ENCODE data around the gene SEMA3A. TPM values are rescaled to one million over a fixed set of nuclear protein-coding genes. Genes with fewer than 3 reads are reported as not detected.

SEMA3A gene
- total and polyA plus RNA-seq, 2 experiments from 2014 or later, result 19.8 to 46.4 TPM

DNA sequence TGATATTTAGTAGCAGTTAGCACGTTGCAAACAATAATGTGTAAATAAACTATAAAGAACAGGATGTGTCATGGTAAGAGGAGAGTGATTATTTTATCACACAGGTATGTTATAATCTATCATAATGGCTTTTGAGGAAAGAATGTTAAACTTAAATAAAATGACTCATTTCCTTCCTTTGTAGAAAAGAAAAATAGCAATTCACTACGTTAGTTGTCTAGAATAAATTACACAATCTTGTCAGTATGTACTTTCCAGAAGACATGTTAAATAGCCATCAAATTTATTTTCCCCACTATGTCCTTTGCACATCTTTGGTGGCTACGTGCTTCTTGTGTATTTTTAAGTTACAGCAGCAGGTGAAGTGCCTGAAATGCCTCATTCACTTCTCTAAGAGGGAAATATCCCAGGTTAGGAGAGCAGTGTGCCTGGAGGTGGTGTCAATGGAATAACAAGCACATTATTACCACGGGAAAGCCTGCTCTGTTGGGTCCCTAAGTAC is 133.8 kb downstream of the SEMA3A start:
- Histone ChIP-seq H3K79me2 (replicated peaks; ENCODE audit: insufficient read depth) (peaks cover 27% of the 10 kb centered on the region), H3K4me3 (no peak overlapping the region)
- peaks cover 27% of the 10 kb centered on the region for H3K4me1 Mint-ChIP-seq

DNA sequence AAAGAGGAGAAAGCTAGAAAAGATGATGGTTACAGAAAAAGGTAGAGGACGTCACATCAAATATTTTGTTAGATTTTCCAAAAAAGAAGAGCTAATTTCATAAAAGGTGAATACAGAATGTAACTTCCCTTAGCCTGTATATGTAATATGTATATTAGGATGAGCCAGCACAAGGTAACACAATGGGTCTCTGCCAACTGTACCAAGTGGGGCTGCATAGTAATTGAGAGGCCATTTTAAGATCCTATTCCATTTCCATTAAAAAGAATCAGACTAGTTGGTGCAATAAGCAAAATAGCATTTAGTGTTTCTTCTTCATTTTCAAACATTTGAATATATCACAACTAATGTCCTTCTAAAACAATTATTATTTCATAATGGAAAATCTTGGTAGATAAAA is 134.6 kb downstream of the SEMA3A start:
- DNase-seq (ENCODE audit: low spot score), result no peak
- TF ChIP-seq EZH2 (IDR thresholded peaks at IDR 0.05; ENCODE audit: low read depth, unreplicated experiment), result no peak
- TF ChIP-seq, protein P1, sequence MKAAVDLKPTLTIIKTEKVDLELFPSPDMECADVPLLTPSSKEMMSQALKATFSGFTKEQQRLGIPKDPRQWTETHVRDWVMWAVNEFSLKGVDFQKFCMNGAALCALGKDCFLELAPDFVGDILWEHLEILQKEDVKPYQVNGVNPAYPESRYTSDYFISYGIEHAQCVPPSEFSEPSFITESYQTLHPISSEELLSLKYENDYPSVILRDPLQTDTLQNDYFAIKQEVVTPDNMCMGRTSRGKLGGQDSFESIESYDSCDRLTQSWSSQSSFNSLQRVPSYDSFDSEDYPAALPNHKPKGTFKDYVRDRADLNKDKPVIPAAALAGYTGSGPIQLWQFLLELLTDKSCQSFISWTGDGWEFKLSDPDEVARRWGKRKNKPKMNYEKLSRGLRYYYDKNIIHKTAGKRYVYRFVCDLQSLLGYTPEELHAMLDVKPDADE (IDR thresholded peaks at IDR 0.05), result no peak
- no peak for TF ChIP-seq EZH2phosphoT487 (IDR thresholded peaks at IDR 0.05; ENCODE audit: unreplicated experiment)
- no peak for TF ChIP-seq ZNF114 (CRISPR knock-in tag; IDR thresholded peaks at IDR 0.05)
- TF ChIP-seq NANOG (IDR thresholded peaks at IDR 0.05; ENCODE audit: borderline replicate concordance), result no peak
- no peak for TF ChIP-seq POLR2AphosphoS5 (IDR thresholded peaks at IDR 0.05; ENCODE audit: low read depth)
- TF ChIP-seq, protein P2, sequence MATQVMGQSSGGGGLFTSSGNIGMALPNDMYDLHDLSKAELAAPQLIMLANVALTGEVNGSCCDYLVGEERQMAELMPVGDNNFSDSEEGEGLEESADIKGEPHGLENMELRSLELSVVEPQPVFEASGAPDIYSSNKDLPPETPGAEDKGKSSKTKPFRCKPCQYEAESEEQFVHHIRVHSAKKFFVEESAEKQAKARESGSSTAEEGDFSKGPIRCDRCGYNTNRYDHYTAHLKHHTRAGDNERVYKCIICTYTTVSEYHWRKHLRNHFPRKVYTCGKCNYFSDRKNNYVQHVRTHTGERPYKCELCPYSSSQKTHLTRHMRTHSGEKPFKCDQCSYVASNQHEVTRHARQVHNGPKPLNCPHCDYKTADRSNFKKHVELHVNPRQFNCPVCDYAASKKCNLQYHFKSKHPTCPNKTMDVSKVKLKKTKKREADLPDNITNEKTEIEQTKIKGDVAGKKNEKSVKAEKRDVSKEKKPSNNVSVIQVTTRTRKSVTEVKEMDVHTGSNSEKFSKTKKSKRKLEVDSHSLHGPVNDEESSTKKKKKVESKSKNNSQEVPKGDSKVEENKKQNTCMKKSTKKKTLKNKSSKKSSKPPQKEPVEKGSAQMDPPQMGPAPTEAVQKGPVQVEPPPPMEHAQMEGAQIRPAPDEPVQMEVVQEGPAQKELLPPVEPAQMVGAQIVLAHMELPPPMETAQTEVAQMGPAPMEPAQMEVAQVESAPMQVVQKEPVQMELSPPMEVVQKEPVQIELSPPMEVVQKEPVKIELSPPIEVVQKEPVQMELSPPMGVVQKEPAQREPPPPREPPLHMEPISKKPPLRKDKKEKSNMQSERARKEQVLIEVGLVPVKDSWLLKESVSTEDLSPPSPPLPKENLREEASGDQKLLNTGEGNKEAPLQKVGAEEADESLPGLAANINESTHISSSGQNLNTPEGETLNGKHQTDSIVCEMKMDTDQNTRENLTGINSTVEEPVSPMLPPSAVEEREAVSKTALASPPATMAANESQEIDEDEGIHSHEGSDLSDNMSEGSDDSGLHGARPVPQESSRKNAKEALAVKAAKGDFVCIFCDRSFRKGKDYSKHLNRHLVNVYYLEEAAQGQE (IDR thresholded peaks at IDR 0.05; ENCODE audit: unreplicated experiment), result no peak
- no peak for TF ChIP-seq ZNF331 (CRISPR knock-in tag; IDR thresholded peaks at IDR 0.05; ENCODE audit: low read depth)
- TF ChIP-seq, protein P3, sequence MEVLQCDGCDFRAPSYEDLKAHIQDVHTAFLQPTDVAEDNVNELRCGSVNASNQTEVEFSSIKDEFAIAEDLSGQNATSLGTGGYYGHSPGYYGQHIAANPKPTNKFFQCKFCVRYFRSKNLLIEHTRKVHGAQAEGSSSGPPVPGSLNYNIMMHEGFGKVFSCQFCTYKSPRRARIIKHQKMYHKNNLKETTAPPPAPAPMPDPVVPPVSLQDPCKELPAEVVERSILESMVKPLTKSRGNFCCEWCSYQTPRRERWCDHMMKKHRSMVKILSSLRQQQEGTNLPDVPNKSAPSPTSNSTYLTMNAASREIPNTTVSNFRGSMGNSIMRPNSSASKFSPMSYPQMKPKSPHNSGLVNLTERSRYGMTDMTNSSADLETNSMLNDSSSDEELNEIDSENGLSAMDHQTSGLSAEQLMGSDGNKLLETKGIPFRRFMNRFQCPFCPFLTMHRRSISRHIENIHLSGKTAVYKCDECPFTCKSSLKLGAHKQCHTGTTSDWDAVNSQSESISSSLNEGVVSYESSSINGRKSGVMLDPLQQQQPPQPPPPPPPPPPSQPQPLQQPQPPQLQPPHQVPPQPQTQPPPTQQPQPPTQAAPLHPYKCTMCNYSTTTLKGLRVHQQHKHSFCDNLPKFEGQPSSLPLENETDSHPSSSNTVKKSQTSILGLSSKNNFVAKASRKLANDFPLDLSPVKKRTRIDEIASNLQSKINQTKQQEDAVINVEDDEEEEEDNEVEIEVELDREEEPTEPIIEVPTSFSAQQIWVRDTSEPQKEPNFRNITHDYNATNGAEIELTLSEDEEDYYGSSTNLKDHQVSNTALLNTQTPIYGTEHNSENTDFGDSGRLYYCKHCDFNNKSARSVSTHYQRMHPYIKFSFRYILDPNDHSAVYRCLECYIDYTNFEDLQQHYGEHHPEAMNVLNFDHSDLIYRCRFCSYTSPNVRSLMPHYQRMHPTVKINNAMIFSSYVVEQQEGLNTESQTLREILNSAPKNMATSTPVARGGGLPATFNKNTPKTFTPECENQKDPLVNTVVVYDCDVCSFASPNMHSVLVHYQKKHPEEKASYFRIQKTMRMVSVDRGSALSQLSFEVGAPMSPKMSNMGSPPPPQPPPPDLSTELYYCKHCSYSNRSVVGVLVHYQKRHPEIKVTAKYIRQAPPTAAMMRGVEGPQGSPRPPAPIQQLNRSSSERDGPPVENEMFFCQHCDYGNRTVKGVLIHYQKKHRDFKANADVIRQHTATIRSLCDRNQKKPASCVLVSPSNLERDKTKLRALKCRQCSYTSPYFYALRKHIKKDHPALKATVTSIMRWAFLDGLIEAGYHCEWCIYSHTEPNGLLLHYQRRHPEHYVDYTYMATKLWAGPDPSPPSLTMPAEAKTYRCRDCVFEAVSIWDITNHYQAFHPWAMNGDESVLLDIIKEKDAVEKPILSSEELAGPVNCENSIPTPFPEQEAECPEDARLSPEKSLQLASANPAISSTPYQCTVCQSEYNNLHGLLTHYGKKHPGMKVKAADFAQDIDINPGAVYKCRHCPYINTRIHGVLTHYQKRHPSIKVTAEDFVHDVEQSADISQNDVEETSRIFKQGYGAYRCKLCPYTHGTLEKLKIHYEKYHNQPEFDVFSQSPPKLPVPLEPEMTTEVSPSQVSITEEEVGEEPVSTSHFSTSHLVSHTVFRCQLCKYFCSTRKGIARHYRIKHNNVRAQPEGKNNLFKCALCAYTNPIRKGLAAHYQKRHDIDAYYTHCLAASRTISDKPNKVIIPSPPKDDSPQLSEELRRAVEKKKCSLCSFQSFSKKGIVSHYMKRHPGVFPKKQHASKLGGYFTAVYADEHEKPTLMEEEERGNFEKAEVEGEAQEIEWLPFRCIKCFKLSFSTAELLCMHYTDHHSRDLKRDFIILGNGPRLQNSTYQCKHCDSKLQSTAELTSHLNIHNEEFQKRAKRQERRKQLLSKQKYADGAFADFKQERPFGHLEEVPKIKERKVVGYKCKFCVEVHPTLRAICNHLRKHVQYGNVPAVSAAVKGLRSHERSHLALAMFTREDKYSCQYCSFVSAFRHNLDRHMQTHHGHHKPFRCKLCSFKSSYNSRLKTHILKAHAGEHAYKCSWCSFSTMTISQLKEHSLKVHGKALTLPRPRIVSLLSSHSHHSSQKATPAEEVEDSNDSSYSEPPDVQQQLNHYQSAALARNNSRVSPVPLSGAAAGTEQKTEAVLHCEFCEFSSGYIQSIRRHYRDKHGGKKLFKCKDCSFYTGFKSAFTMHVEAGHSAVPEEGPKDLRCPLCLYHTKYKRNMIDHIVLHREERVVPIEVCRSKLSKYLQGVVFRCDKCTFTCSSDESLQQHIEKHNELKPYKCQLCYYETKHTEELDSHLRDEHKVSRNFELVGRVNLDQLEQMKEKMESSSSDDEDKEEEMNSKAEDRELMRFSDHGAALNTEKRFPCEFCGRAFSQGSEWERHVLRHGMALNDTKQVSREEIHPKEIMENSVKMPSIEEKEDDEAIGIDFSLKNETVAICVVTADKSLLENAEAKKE (CRISPR knock-in tag; IDR thresholded peaks at IDR 0.05), result no peak
- H3K4me1 Mint-ChIP-seq, result peaks cover 32% of the 10 kb centered on the region
- Histone ChIP-seq H3K79me2 (replicated peaks; ENCODE audit: insufficient read depth) (peaks cover 23% of the 10 kb centered on the region), H3K36me3 (ENCODE audit: insufficient read depth) (no peaks in the 10 kb centered on the region), H3K4me3 (no peak overlapping the region), H3F3A (replicated peaks; ENCODE audit: low read depth) (no peaks in the 10 kb centered on the region), H3K4me1 (ENCODE audit: insufficient read depth) (peaks cover 20% of the 10 kb centered on the region), H4K20me1 (replicated peaks; ENCODE audit: insufficient read depth) (no peaks in the 10 kb centered on the region), H3K9me2 (ENCODE audit: insufficient read depth) (no peaks in the 10 kb centered on the region), H2AFZ (no peak overlapping the region), H3K27ac (ENCODE audit: low read depth) (no peak overlapping the region), H3K4me2 (no peak overlapping the region), H3K27me3 (ENCODE audit: insufficient read depth) (no peaks in the 10 kb centered on the region)
- H3K4me3 Mint-ChIP-seq, result no peak overlapping the region
- peaks cover 2% of the 10 kb centered on the region for H3K27me3 Mint-ChIP-seq (ENCODE audit: insufficient read depth, low read depth, poor library complexity)
- no peak for ATAC-seq
- peaks cover 6% of the 10 kb centered on the region; the same call in 2 of the 3 replicates for H3K9me3 Mint-ChIP-seq
- H3K36me3 Mint-ChIP-seq (ENCODE audit: low read depth), result peaks cover 20% of the 10 kb centered on the region
- no peak overlapping the region for H3K27ac Mint-ChIP-seq

More for the DNA sequence above, 133.8 kb downstream of the SEMA3A start:
- Histone ChIP-seq H3K27ac (ENCODE audit: low read depth) (no peak overlapping the region), H3K36me3 (ENCODE audit: insufficient read depth) (no peaks in the 10 kb centered on the region), H4K20me1 (replicated peaks; ENCODE audit: insufficient read depth) (no peaks in the 10 kb centered on the region), H3K9me2 (ENCODE audit: insufficient read depth) (no peaks in the 10 kb centered on the region), H3F3A (replicated peaks; ENCODE audit: low read depth) (no peaks in the 10 kb centered on the region), H2AFZ (no peak overlapping the region), H3K27me3 (ENCODE audit: insufficient read depth) (no peaks in the 10 kb centered on the region), H3K4me1 (ENCODE audit: insufficient read depth) (peaks cover 20% of the 10 kb centered on the region), H3K4me2 (no peak overlapping the region)
- Mint-ChIP-seq H3K27ac (no peak overlapping the region; the same call in 1 of the 2 replicates), H3K36me3 (ENCODE audit: low read depth) (peaks cover 18% of the 10 kb centered on the region), H3K27me3 (ENCODE audit: insufficient read depth, low read depth, poor library complexity) (peaks cover 2% of the 10 kb centered on the region), H3K4me3 (no peak overlapping the region), H3K9me3 (peaks cover 3% of the 10 kb centered on the region; the same call in 2 of the 3 replicates)
- no peak for TF ChIP-seq POLR2AphosphoS5 (IDR thresholded peaks at IDR 0.05; ENCODE audit: low read depth)
- TF ChIP-seq NANOG (IDR thresholded peaks at IDR 0.05; ENCODE audit: borderline replicate concordance), result no peak
- no peak for TF ChIP-seq CREB1 (CRISPR knock-in tag; IDR thresholded peaks at IDR 0.05; ENCODE audit: low read depth)
- DNase-seq (ENCODE audit: low spot score) (no peak), ATAC-seq (no peak)
